22Rv1 (cell line): ENCODE results near the gene ACOT12.

Experiments
- CTCF ChIP-seq: fragments of 450-650 bp; IDR thresholded peaks from 2 replicates; pipeline ENCODE4 v1.5.1; 2017; ENCODE audit warnings: mild to moderate bottlenecking
- ZFX ChIP-seq: fragments of 450-650 bp; IDR thresholded peaks from 2 replicates; pipeline ENCODE4 v1.6.1; 2017; ENCODE audit warnings: antibody characterized with exemption, borderline replicate concordance

- TF ChIP-seq CTCF (no peak), ZFX (no peak)
Observed at GRCh38 chr5:81370912-81371311, 23.0 kb downstream of the ACOT12 start.
